HG02870 (cell line): ENCODE results near the gene PTGES2.
"Not testable (repeated sequence)": the region's sequence is repeated elsewhere in the genome, so short reads cannot be mapped to it uniquely, and the experiment has no call there.

Experiments
- ATAC-seq: cut with Tn5 transposase; IDR thresholded peaks from one replicate; pipeline ENCODE4 v1.9.1; 2021; ENCODE audit warnings: mild to moderate bottlenecking, moderate library complexity; ENCODE audit not compliant: unreplicated experiment

The PTGES2 gene

GRCh38 chr9:128120741-128121465, 6.6 kb downstream of the PTGES2 start:
- ATAC-seq, result no peak

GRCh38 chr9:128120061-128120740, 7.3 kb downstream of the PTGES2 start:
- no peak for ATAC-seq

GRCh38 chr9:128118971-128119665, 8.4 kb downstream of the PTGES2 start:
- no peak for ATAC-seq

- ATAC-seq, result no peak
Measured at GRCh38 chr9:128118472-128118857, 9.1 kb downstream of the PTGES2 start.

GRCh38 chr9:128117613-128118471, 9.7 kb downstream of the PTGES2 start:
- ATAC-seq, result no peak

GRCh38 chr9:128116104-128117083, 11.1 kb downstream of the PTGES2 start:
- ATAC-seq, result no peak

- peak; percentile 43 for ATAC-seq
Measured at GRCh38 chr9:128115187-128116103, 12.1 kb downstream of the PTGES2 start.

- no peak for ATAC-seq
Measured at GRCh38 chr9:128114326-128115186, 13.0 kb downstream of the PTGES2 start.

GRCh38 chr9:128113526-128114325, 13.8 kb downstream of the PTGES2 start:
- no peak for ATAC-seq

GRCh38 chr9:128111726-128112125, 15.8 kb downstream of the PTGES2 start:
- ATAC-seq, result not testable (repeated sequence)

- ATAC-seq, result no peak
Measured at GRCh38 chr9:128109050-128109709, 18.3 kb downstream of the PTGES2 start.

- no peak for ATAC-seq
Measured at GRCh38 chr9:128108269-128109049, 19.1 kb downstream of the PTGES2 start.

- ATAC-seq, result no peak
Measured at GRCh38 chr9:128107468-128108268, 19.9 kb downstream of the PTGES2 start.

- no peak for ATAC-seq
Measured at GRCh38 chr9:128106940-128107467, 20.5 kb downstream of the PTGES2 start.
